Measurements from ENCODE around the gene EMSY.

The EMSY gene

GRCh38 chr11:76600124-76600655 lies 155.4 kb downstream of the EMSY start:
- no peak for TF ChIP-seq CTCF (IDR thresholded peaks at IDR 0.05; ENCODE audit: extremely low read depth, insufficient read depth, missing control alignments)
- no peak for DNase-seq (ENCODE audit: low spot score)
- in situ Hi-C loops (cut with MboI; ENCODE audit: low pct_unique_long_range_greater_than_20kb, low sequenced_read_pairs, unreplicated experiment): no loop called here

- in situ Hi-C loops (cut with MboI; ENCODE audit: low pct_unique_long_range_greater_than_20kb, low sequenced_read_pairs, unreplicated experiment): no loop called here
Observed at GRCh38 chr11:76601272-76601671, 156.5 kb downstream of the EMSY start.

GRCh38 chr11:76601724-76602123 lies 156.9 kb downstream of the EMSY start:
- in situ Hi-C loops (cut with MboI; ENCODE audit: low pct_unique_long_range_greater_than_20kb, low sequenced_read_pairs, unreplicated experiment): no loop called here
- TF ChIP-seq CTCF (IDR thresholded peaks at IDR 0.05; ENCODE audit: extremely low read depth, insufficient read depth, missing control alignments): no peak
- no peak for DNase-seq (ENCODE audit: low spot score)

More at GRCh38 chr11:76601272-76601671, 156.5 kb downstream of the EMSY start:
- no peak for TF ChIP-seq CTCF (IDR thresholded peaks at IDR 0.05; ENCODE audit: extremely low read depth, insufficient read depth, missing control alignments)
- no peak for DNase-seq (ENCODE audit: low spot score)

GRCh38 chr11:76602431-76602861 lies 157.6 kb downstream of the EMSY start:
- TF ChIP-seq CTCF (IDR thresholded peaks at IDR 0.05; ENCODE audit: extremely low read depth, insufficient read depth, missing control alignments): no peak
- in situ Hi-C loops (cut with MboI; ENCODE audit: low pct_unique_long_range_greater_than_20kb, low sequenced_read_pairs, unreplicated experiment): no loop called here
- DNase-seq (ENCODE audit: low spot score): no peak
